Prostate gland (tissue), 2 donors: ENCODE results near the gene CCDC148. TPM values are rescaled to one million over a fixed set of nuclear protein-coding genes. Genes with fewer than 3 reads are reported as not detected.

Experiments used
- DNase-seq: peaks from one replicate; pipeline ENCODE4 v3.0.0-alpha.2; 2019; ENCODE audit warnings: low spot score
- H3K27ac ChIP-seq, 2 donors: fragments of 200-600 bp; sonication (generic); 2 replicates each; pipeline ENCODE4 v1.5.1; 2017 to 2019
- H3K27me3 ChIP-seq: fragments of 200-600 bp; sonication (generic); replicated peaks from 2 replicates; pipeline ENCODE4 v1.5.1; 2019; ENCODE audit not compliant: insufficient read depth
- H3K36me3 ChIP-seq, 2 donors: fragments of 200-600 bp; sonication (generic); 1 replicate in 1 of 2; 2 replicates in 1 of 2; pipeline versions ENCODE4 v1.5.1 to v1.8.1; 2017 to 2019
- H3K4me1 ChIP-seq: fragments of 200-600 bp; sonication (generic); replicated peaks from 2 replicates; pipeline ENCODE4 v1.5.1; 2019
- H3K4me3 ChIP-seq, 2 donors: fragments of 200-600 bp; sonication (generic); 2 replicates each; pipeline ENCODE4 v1.5.1; 2017 to 2019
- H3K9me3 ChIP-seq: fragments of 200-600 bp; sonication (generic); 2 replicates; pipeline ENCODE4 v1.5.1; 2017
- POLR2A ChIP-seq: fragments of 450-650 bp; IDR thresholded peaks from one replicate; pipeline ENCODE4 v1.6.1; 2016; ENCODE audit warnings: antibody characterized with exemption, mild to moderate bottlenecking
- POLR2AphosphoS5 ChIP-seq: sonication (generic); formaldehyde crosslinking; IDR thresholded peaks from one replicate; pipeline ENCODE4 v1.6.1; 2017; ENCODE audit warnings: antibody characterized with exemption
- WGBS: methylation state at CpG from one replicate; pipeline ENCODE4 v1.1.5; 2018; 5-methylcytosine and 5-hydroxymethylcytosine counted together
- intact Hi-C: fragments of 100-400 bp; cut with DNase I; formaldehyde crosslinking; loops from one replicate; pipeline ENCODE4 v1.14.2; 2022
- total RNA-seq, 2 donors: library from RNA; depleted of rRNA; stranded (reverse); fragments of >200 nt; gene quantifications; one replicate each; pipeline ENCODE4 v1.1.0, GENCODE V29; 2016
- TF ChIP-seq, protein P1 (sequence below), 4 experiments: fragments of 200-600 bp in 2 of 4; fragments of 450-650 bp in 2 of 4; sonication (generic) in 2 of 4; IDR thresholded peaks; 1 replicate in 3 of 4; 2 replicates in 1 of 4; pipeline ENCODE4 v1.5.1; 2016 to 2019; ENCODE audit warnings: antibody characterized with exemption in 4 of 4, mild to moderate bottlenecking in 2 of 4, moderate library complexity in 2 of 4

The CCDC148 gene
- total RNA-seq, 2 donors from 2014 or later, result 1.5 to 1.6 TPM

GRCh38 chr2:158305501-158305900 is 151.1 kb downstream of the CCDC148 start:
- intact Hi-C loops, result no loop called here
- TF ChIP-seq POLR2A (no peak), POLR2AphosphoS5 (no peak)
- TF ChIP-seq, protein P1, sequence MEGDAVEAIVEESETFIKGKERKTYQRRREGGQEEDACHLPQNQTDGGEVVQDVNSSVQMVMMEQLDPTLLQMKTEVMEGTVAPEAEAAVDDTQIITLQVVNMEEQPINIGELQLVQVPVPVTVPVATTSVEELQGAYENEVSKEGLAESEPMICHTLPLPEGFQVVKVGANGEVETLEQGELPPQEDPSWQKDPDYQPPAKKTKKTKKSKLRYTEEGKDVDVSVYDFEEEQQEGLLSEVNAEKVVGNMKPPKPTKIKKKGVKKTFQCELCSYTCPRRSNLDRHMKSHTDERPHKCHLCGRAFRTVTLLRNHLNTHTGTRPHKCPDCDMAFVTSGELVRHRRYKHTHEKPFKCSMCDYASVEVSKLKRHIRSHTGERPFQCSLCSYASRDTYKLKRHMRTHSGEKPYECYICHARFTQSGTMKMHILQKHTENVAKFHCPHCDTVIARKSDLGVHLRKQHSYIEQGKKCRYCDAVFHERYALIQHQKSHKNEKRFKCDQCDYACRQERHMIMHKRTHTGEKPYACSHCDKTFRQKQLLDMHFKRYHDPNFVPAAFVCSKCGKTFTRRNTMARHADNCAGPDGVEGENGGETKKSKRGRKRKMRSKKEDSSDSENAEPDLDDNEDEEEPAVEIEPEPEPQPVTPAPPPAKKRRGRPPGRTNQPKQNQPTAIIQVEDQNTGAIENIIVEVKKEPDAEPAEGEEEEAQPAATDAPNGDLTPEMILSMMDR (IDR thresholded peaks at IDR 0.05), result no peak
- Histone ChIP-seq H3K4me1 (no peaks in the 10 kb centered on the region), H3K9me3 (no peaks in the 10 kb centered on the region), H3K36me3 (no peaks in the 10 kb centered on the region), H3K27ac (no peak overlapping the region), H3K27me3 (no peaks in the 10 kb centered on the region), H3K4me3 (no peak overlapping the region)
- 98% methylated on average over 2 of the region's 2 CpGs for WGBS
- DNase-seq, result no peak

DNA sequence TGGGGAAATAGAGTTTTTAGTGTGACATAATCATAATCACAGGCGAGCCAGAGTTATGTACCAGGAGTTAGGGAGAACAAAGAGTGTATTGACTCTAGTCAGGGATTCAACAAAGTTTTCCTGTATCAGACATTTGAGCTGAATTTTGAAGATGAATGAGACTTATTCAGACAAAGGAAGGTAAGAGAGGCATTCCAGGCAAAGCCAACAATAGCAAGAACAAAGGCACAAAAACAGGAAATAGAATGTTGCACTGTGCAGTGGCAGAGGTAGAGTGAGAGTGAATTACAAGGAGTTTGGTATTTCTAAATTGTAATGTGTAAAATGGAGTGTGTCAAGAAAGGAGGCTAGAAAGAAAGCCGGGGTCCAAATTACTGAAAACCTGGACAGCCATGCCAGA is 156.2 kb downstream of the CCDC148 start:
- DNase-seq, result no peak
- Histone ChIP-seq H3K36me3 (no peaks in the 10 kb centered on the region), H3K4me1 (no peaks in the 10 kb centered on the region), H3K27ac (no peak overlapping the region), H3K4me3 (no peak overlapping the region), H3K27me3 (no peaks in the 10 kb centered on the region), H3K9me3 (no peaks in the 10 kb centered on the region)
- TF ChIP-seq POLR2A (no peak), POLR2AphosphoS5 (no peak)
- TF ChIP-seq, protein P1 (IDR thresholded peaks at IDR 0.05), result no peak
- 68% methylated on average over 2 of the region's 2 CpGs for WGBS
- intact Hi-C loops, result no loop called here

- WGBS, result 56% methylated on average over 1 of the region's 1 CpG
- no peak for DNase-seq
- no peak for TF ChIP-seq POLR2A
- no peak for TF ChIP-seq POLR2AphosphoS5
- TF ChIP-seq, protein P1 (IDR thresholded peaks at IDR 0.05), result no peak
- intact Hi-C loops, result no loop called here
- no peak overlapping the region for H3K27ac ChIP-seq
- no peak overlapping the region for H3K4me3 ChIP-seq
- H3K36me3 ChIP-seq, result no peaks in the 10 kb centered on the region
- H3K4me1 ChIP-seq, result no peaks in the 10 kb centered on the region
- no peaks in the 10 kb centered on the region for H3K27me3 ChIP-seq
- no peaks in the 10 kb centered on the region for H3K9me3 ChIP-seq
Observed at GRCh38 chr2:158297606-158298005, 158.9 kb downstream of the CCDC148 start.

DNA sequence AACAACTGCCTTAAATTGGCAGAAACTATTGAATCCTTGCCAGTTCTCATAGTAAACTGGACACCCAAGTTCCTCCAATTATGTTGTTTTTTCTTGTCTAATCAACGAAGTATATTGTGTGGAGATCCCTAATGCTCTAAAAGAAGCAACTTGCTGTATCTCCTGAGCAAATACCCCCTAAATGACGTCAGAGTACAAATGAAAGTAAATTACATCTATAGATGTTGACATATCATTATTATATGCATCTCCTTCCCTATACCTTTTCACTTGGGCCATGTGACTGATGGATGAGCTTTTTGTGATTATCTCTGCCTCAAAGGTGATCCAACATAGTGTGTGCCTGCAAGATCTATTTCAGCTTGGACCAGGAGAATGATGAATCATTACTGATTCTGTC is 159.4 kb downstream of the CCDC148 start:
- no peaks in the 10 kb centered on the region for H3K9me3 ChIP-seq
- H3K4me3 ChIP-seq, result no peak overlapping the region
- H3K36me3 ChIP-seq, result no peaks in the 10 kb centered on the region
- H3K27me3 ChIP-seq, result no peaks in the 10 kb centered on the region
- no peaks in the 10 kb centered on the region for H3K4me1 ChIP-seq
- TF ChIP-seq POLR2AphosphoS5, result no peak
- TF ChIP-seq, protein P1 (IDR thresholded peaks at IDR 0.05), result no peak
- no peak for TF ChIP-seq POLR2A
- intact Hi-C loops, result no loop called here
- 57% methylated on average over 2 of the region's 2 CpGs for WGBS
- no peak for DNase-seq
- no peak overlapping the region for H3K27ac ChIP-seq

GRCh38 chr2:158293722-158294121 is 162.8 kb downstream of the CCDC148 start:
- intact Hi-C loops, result no loop called here
- Histone ChIP-seq H3K36me3 (no peaks in the 10 kb centered on the region), H3K4me3 (no peak overlapping the region), H3K27me3 (no peaks in the 10 kb centered on the region), H3K4me1 (no peaks in the 10 kb centered on the region), H3K27ac (no peak overlapping the region), H3K9me3 (no peaks in the 10 kb centered on the region)
- TF ChIP-seq, protein P1 (IDR thresholded peaks at IDR 0.05), result no peak
- no peak for TF ChIP-seq POLR2A
- TF ChIP-seq POLR2AphosphoS5, result no peak
- no peak for DNase-seq
- WGBS, result 100% methylated on average over 3 of the region's 3 CpGs
